Body of pancreas (tissue), 4 donors: ENCODE measurements around the gene SPDYE11. TPM values are rescaled to one million over a fixed set of nuclear protein-coding genes. Genes with fewer than 3 reads are reported as not detected.
"Not testable (repeated sequence)": the region's sequence is repeated elsewhere in the genome, so short reads cannot be mapped to it uniquely, and the experiment has no call there.

Experiments
- ATAC-seq: fragments of 150-250 bp; one replicate; pipeline ENCODE4 v1.9.1; 2016
- DNase-seq, 4 donors: peaks; one replicate each; pipeline ENCODE4 v3.0.0-alpha.2; 2019
- H3K27ac ChIP-seq, 4 donors: fragments of 200-600 bp; sonication (generic); 1 replicate in 3 of 4; 2 replicates in 1 of 4; pipeline versions ENCODE4 v1.5.1 to v1.6.1; 2016 to 2019; ENCODE audit warnings: mild to moderate bottlenecking in 1 of 4, mixed read lengths in 1 of 4, moderate library complexity in 1 of 4
- H3K27me3 ChIP-seq, 2 donors: fragments of 200-600 bp; sonication (generic); one replicate each; pipeline ENCODE4 v1.6.0; 2016; ENCODE audit warnings: mild to moderate bottlenecking in 1 of 2
- H3K36me3 ChIP-seq, 2 donors: fragments of 200-600 bp; sonication (generic); replicated peaks in 1 of 2; 2 replicates each; pipeline ENCODE4 v1.5.1; 2016; ENCODE audit warnings: low read depth in 2 of 2; ENCODE audit not compliant: insufficient read depth in 1 of 2
- H3K4me1 ChIP-seq: fragments of 200-600 bp; sonication (generic); one replicate; pipeline ENCODE4 v1.6.0; 2016
- H3K4me3 ChIP-seq, 2 donors: fragments of 200-600 bp; sonication (generic); 1 replicate in 1 of 2; 2 replicates in 1 of 2; pipeline ENCODE4 v1.5.1; 2016 to 2019
- H3K9me3 ChIP-seq, 3 donors: fragments of 200-600 bp; sonication (generic); 1 replicate in 2 of 3; 2 replicates in 1 of 3; pipeline ENCODE4 v1.5.1; 2016
- POLR2A ChIP-seq, 3 donors: fragments of 450-650 bp; IDR thresholded peaks; one replicate each; pipeline ENCODE4 v1.6.1; 2016; ENCODE audit warnings: antibody characterized with exemption in 3 of 3, mild to moderate bottlenecking in 2 of 3
- WGBS, 2 donors: methylation state at CpG; one replicate each; pipeline ENCODE4 v1.1.5; 2017; 5-methylcytosine and 5-hydroxymethylcytosine counted together
- intact Hi-C: fragments of 100-400 bp; cut with DNase I; formaldehyde crosslinking; loops from one replicate; pipeline ENCODE4 v1.15.1; 2023
- small RNA-seq: library from RNA; depleted of rRNA; stranded (forward); fragments of <200 nt; gene quantifications from one replicate; pipeline ENCODE3, GENCODE V24; 2016
- total RNA-seq, 2 donors: library from RNA; depleted of rRNA; stranded (reverse); fragments of >200 nt; gene quantifications; one replicate each; pipeline ENCODE4 v1.1.0, GENCODE V29; 2016

SPDYE11 gene, protein sequence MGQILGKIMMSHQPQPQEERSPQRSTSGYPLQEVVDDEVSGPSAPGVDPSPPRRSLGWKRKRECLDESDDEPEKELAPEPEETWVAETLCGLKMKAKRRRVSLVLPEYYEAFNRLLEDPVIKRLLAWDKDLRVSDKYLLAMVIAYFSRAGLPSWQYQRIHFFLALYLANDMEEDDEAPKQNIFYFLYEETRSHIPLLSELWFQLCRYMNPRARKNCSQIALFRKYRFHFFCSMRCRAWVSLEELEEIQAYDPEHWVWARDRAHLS
- not detected for total RNA-seq

DNA sequence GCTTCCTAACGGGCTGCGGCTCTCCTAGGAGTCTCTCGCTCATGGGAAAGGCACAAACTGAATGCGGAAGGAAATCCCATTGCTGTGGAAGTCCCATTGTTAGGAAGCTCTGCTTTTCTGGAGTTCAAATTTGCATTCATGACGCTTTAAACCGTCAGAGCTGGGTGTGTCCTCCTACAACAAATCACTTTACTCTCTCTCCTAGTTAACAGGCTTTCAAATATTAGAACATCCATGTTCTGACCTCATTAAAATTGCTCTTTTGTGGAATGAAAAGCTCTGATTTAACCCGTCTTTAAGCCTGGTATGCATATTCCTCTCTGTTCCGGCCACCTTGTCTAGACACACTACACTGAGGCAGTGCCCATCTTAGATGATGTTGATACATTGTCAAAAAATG lies at the start of gene SPDYE11:
TSS of gene SPDYE11 (minus strand) at position 101 of the 400 bp plus-strand sequence. CDS start 1,800 bp downstream, outside the sequence.
- WGBS, 2 donors, result no CpG with 5 or more reads among the region's 8 CpGs
- H3K27me3 ChIP-seq, H3K4me1 ChIP-seq, DNase-seq, H3K4me3 ChIP-seq, H3K27ac ChIP-seq, ATAC-seq, H3K9me3 ChIP-seq, intact Hi-C loops, H3K36me3 ChIP-seq: not testable (repeated sequence)

DNA sequence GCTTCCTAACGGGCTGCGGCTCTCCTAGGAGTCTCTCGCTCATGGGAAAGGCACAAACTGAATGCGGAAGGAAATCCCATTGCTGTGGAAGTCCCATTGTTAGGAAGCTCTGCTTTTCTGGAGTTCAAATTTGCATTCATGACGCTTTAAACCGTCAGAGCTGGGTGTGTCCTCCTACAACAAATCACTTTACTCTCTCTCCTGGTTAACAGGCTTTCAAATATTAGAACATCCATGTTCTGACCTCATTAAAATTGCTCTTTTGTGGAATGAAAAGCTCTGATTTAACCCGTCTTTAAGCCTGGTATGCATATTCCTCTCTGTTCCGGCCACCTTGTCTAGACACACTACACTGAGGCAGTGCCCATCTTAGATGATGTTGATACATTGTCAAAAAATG lies 28.2 kb upstream of the SPDYE11 start, which contains the start of gene SPDYE9:
TSS of gene SPDYE9 (minus strand) at position 101 of the 400 bp plus-strand sequence. CDS start 1,800 bp downstream, outside the sequence.
- H3K27ac ChIP-seq, H3K4me3 ChIP-seq, DNase-seq, H3K9me3 ChIP-seq, ATAC-seq, intact Hi-C loops, H3K36me3 ChIP-seq, H3K27me3 ChIP-seq, H3K4me1 ChIP-seq: not testable (repeated sequence)
- no CpG with 5 or more reads among the region's 8 CpGs for WGBS, 2 donors

DNA sequence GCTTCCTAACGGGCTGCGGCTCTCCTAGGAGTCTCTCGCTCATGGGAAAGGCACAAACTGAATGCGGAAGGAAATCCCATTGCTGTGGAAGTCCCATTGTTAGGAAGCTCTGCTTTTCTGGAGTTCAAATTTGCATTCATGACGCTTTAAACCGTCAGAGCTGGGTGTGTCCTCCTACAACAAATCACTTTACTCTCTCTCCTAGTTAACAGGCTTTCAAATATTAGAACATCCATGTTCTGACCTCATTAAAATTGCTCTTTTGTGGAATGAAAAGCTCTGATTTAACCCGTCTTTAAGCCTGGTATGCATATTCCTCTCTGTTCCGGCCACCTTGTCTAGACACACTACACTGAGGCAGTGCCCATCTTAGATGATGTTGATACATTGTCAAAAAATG lies 28.0 kb downstream of the SPDYE11 start, which contains the start of gene SPDYE8:
TSS of gene SPDYE8 (minus strand) at position 101 of the 400 bp plus-strand sequence. CDS start 1,800 bp downstream, outside the sequence.
- H3K4me3 ChIP-seq, DNase-seq, H3K9me3 ChIP-seq, intact Hi-C loops, H3K27me3 ChIP-seq, H3K36me3 ChIP-seq, H3K4me1 ChIP-seq, H3K27ac ChIP-seq, ATAC-seq: not testable (repeated sequence)
- WGBS, 2 donors, result no CpG with 5 or more reads among the region's 8 CpGs

DNA sequence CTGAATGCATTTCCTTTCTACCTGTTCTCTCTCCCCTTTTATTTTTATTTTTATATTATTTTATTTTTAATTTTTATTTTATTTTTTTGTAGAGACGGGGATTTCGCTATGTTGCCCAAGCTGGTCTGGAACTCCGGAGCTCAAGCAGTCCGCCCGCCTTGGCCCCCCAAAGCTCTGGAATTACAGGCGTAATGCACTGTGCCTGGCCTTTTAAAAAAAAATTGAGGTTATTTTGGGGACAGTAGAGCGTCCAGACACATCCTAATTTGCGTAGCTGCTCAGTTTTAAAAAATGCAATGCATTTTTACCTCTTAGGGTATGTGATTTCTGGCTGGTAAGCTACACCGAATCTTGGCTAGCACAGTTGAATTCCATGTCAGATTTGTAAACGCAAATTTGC lies 51.2 kb downstream of the SPDYE11 start:
- H3K27me3 ChIP-seq, intact Hi-C loops, H3K9me3 ChIP-seq, H3K4me1 ChIP-seq, H3K27ac ChIP-seq, H3K36me3 ChIP-seq, ATAC-seq, H3K4me3 ChIP-seq: not testable (repeated sequence)
- 15 to 23% methylated on average over 10 of the region's 10 CpGs for WGBS, 2 donors
- peak in 2 of 4 donors; percentile 3 to 13 for DNase-seq

DNA sequence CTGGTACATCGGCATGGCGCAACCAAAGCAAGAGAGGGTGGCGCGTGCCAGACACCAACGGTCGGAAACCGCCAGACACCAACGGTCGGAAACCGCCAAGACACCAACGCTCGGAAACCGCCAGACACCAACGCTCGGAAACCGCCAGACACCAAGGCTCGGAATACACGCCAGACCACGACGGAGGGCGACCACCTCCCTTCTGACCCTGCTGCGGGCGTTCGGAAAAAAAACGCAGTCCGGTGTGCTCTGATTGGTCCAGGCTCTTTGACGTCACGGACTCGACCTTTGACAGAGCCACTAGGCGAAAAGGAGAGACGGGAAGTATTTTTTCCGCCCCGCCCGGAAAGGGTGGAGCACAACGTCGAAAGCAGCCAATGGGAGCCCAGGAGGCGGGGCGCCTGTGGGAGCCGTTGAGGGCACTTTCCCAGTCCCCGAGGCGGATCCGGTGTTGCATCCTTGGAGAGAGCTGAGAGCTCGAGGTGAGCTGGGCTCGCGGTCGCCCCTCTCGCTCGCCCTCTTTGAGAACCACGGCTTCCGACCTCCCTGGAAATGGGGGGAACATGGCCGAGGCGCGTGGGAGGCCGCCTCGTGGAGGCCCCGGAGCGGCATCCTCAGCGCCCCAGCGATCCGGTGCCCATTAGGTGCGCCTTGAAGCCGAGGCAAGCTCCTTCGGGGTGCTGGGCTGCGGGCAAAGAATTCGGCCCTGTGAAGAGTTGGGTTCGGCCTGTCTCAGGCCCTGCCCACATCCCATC lies 51.8 kb downstream of the SPDYE11 start:
- H3K4me1 ChIP-seq, H3K9me3 ChIP-seq, H3K27me3 ChIP-seq, intact Hi-C loops, H3K36me3 ChIP-seq: not testable (repeated sequence)
- peak overlapping the region; percentile 19 to 67 for H3K4me3 ChIP-seq
- ATAC-seq (peak; percentile 91), DNase-seq (peak; percentile 69 to 88 (median 86))
- peak; percentile 51 to 87 (median 84) for TF ChIP-seq POLR2A (IDR thresholded peaks at IDR 0.05)
- WGBS, 2 donors, result 0% methylated on average over 43 of the region's 66 CpGs; no CpG with 5 or more reads in 1 of the 2 donors
- peak overlapping the region; percentile 78 to 92 (median 85) for H3K27ac ChIP-seq

DNA sequence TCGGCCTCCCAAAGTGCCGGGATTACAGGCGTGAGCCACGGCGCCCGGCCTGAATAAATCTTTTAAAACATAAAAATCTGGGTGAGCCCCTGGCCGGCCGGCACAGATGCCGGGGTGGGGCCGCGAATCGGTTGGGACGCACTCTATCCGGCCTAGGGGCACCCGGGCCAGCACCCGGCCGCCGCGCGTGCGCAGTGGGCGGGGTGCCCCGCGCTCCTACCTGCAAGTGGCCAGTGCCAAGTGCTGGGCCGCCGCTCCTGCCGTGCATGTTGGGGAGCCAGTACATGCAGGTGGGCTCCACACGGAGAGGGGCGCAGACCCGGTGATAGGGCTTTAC lies 52.4 kb downstream of the SPDYE11 start:
- H3K27me3 ChIP-seq, H3K36me3 ChIP-seq, intact Hi-C loops, H3K4me1 ChIP-seq, H3K9me3 ChIP-seq: not testable (repeated sequence)
- peak overlapping the region; percentile 78 to 92 (median 85) for H3K27ac ChIP-seq
- 0% methylated on average over 2 of the region's 30 CpGs; no CpG with 5 or more reads in 1 of the 2 donors for WGBS, 2 donors
- DNase-seq, result peak; percentile 80 to 90 (median 84)
- peak overlapping the region; percentile 19 to 67 for H3K4me3 ChIP-seq
- ATAC-seq, result peak; percentile 94

DNA sequence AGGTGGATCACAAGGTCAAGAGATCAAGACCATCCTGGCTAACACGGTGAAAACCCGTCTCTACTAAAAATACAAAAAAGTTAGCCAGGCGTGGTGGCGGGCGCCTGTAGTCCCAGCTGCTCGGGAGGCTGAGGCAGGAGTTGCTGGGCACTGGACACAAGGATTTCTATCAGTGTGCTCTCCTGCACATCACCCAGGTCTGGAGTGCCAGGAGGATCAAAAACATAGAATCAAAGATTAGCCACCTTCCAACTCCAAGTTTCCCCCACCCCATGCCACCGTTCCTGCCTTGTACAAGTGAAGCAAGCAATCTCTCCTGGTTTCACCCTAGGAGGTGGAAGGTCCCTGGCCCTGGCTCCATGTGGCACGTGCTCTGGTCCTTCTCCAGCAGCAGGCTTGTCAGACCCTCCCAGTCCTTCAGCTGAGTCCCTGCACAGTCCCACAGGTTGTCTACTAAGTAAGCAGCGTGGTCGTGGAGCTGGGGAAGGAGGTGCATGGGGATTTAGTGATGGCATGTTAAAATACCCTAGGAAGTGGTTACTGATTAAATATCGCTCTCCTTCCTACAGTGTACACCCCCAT lies 59.7 kb downstream of the SPDYE11 start:
- H3K4me3 ChIP-seq, H3K36me3 ChIP-seq, H3K9me3 ChIP-seq, intact Hi-C loops, H3K27ac ChIP-seq, H3K4me1 ChIP-seq, ATAC-seq, H3K27me3 ChIP-seq, DNase-seq: not testable (repeated sequence)
- no CpG with 5 or more reads among the region's 11 CpGs for WGBS, 2 donors

Small RNA genes within 50 kb of the gene (small RNA-seq; reads per million reads assigned to genes)
- gene RF00019, result not detected

Other genes with a start within 250 kb of the SPDYE11 start
- 1 to 10 TPM; 5.7 to 7.9 TPM for gene TYW1B, start 229.7 kb downstream of the SPDYE11 start, total RNA-seq
- gene POM121, start 132.8 kb downstream of the SPDYE11 start, total RNA-seq, result 10 to 100 TPM; 14.0 to 22.1 TPM
- gene TRIM74, start 88.4 kb downstream of the SPDYE11 start, total RNA-seq, result 1 to 10 TPM in 1 of 2 donors, not detected in 1; 3.3 TPM
- not detected for gene SPDYE8, start 28.1 kb downstream of the SPDYE11 start, total RNA-seq
- not detected for gene SPDYE9, start 28.1 kb upstream of the SPDYE11 start, total RNA-seq